GM06990 (cell line): ENCODE measurements around the gene PNMA6E.

ENCODE experiments used
- DNase-seq: peaks from one replicate; pipeline ENCODE4 v3.0.0-alpha.2; 2011; ENCODE audit not compliant: insufficient read length; ENCODE audit errors: extremely low read depth
- H3K27me3 ChIP-seq: replicated peaks from 2 replicates; pipeline ENCODE4 v1.6.0; 2011; ENCODE audit warnings: low read length; ENCODE audit not compliant: control insufficient read depth, insufficient read depth
- H3K36me3 ChIP-seq: 2 replicates; pipeline ENCODE4 v1.5.1; 2011; ENCODE audit warnings: low read length; ENCODE audit not compliant: control insufficient read depth, insufficient read depth
- H3K4me3 ChIP-seq: replicated peaks from 2 replicates; pipeline ENCODE4 v1.5.1; 2011; ENCODE audit warnings: low read depth, mild to moderate bottlenecking, control low read depth, low read length
- CTCF ChIP-seq: IDR thresholded peaks from 2 replicates; pipeline ENCODE4 v1.5.1; 2011; ENCODE audit warnings: low read length, control low read depth, mild to moderate bottlenecking, inconsistent platforms; ENCODE audit not compliant: insufficient read depth, poor library complexity, severe bottlenecking

Gene PNMA6E

DNA sequence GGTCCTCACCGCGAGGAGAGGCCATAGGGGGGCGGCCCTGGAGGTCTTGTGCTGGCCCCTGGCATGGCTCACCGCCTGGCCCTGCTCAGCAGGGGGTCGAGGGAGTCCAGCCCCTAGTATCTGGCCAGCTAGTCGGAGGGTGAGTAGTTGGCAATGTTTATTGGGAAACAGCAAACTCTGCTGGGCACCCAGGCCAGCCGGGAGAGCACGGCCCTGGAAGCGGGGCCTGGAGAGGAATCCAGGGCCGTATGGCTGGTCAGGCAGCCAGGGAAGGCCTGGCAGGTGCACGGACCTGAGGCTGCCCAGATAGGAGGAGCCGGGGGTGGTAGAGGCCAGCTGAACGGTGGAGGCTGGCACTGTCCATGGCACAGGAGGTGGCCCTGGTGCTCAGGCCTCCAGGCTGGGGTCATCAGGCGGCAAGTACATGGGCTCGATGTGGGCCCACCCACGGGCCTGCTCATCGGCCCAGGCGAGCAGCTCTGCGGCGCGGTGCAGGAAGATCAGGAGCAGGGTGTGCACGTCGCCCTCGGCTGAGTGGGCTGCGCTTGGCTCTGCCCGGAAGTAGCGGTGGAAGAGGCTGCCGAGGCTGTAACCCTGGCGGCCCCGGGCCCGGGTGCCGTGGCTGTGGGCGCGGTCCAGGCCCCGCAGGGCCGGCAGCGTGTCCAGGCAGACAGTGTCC lies 43.3 kb upstream of the PNMA6E start:
- no peak for DNase-seq
- no peak for TF ChIP-seq CTCF
- Histone ChIP-seq H3K4me3 (no peak overlapping the region), H3K27me3 (no peaks in the 10 kb centered on the region), H3K36me3 (no peaks in the 10 kb centered on the region)

DNA sequence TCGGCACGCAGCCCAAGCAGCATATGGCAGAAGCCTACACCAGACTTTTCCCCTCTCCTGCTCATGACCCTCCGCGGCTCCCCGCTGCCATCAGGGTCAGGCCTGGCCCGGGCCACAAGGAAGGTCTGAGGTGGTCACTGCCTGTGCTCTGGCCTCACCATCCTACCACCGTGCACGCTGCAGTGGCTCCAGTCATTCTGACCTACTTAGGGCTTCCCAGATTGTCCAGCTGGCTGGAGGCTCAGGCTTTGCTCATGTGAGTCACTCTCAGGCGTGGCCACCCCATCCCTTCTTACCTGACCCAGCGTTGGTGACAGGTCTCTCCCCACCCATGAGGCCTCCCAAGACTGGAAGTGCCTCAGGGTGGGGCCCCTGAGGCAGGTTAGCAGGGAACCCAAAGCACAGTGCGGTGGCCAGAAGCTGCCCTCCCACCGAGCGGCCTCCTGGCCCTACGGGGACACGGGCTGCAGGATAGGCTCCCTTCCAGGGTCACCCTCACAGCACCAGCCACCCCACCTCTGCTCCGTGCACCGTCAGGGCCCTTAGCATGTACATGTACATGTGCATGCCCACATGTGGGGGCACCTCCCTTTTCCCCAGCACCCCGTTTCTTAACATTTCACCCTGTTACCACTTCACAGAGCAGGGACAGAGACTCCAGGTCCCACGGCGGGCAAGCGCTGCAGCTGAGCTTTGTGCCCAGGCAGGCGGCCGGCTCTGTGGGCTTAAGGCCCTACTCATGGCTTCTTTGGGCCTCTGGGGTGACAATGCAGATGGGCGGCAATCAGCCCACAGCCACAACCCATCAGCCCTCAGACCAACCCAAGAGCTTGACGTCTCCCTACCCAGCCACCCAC lies 42.6 kb upstream of the PNMA6E start:
- no peaks in the 10 kb centered on the region for H3K27me3 ChIP-seq
- no peaks in the 10 kb centered on the region for H3K36me3 ChIP-seq
- no peak for DNase-seq
- H3K4me3 ChIP-seq = no peak overlapping the region
- TF ChIP-seq CTCF = no peak

DNA sequence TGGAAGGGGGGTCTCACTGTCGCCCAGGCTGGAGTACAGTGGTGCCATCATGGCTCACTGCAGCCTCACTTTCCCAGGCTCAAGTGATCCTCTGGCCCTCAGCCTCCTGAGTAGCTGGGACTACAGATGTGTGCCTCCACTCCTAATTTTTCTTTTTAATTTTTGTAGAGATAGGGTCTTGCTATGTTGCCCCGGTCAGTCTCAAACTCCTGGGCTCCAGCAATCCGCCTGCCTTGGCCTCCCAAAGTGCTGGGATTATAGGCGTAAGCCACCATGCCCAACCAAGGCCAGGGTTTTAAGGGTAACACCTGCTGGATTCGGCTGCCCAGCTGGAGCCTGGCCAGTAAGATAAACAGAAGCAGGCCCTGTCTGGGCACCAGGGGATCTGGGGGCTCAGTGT lies 41.3 kb upstream of the PNMA6E start:
- no peak for DNase-seq
- Histone ChIP-seq H3K36me3 (no peaks in the 10 kb centered on the region), H3K4me3 (no peak overlapping the region), H3K27me3 (no peaks in the 10 kb centered on the region)
- no peak for TF ChIP-seq CTCF

DNA sequence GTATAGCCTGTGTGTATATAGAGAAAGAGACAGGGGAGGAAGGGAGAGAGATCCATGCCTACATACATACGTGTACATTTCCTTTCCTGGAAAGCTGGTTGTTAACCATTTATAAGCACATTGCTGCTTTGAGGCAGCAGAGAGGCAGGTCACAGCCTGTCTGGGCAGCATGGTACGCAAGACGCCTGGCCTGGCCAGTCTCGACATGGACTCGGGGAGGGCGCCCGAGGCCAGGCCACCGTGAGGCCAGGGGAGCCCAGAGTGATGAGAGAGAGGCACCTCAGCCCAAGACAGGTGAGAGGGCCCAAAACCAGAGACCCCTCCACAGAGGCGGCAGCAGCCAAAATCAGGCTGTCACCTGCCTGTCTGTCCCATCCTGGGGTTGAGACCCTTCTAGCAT lies 40.8 kb upstream of the PNMA6E start:
- no peaks in the 10 kb centered on the region for H3K36me3 ChIP-seq
- H3K4me3 ChIP-seq = no peak overlapping the region
- TF ChIP-seq CTCF = no peak
- no peaks in the 10 kb centered on the region for H3K27me3 ChIP-seq
- no peak for DNase-seq

DNA sequence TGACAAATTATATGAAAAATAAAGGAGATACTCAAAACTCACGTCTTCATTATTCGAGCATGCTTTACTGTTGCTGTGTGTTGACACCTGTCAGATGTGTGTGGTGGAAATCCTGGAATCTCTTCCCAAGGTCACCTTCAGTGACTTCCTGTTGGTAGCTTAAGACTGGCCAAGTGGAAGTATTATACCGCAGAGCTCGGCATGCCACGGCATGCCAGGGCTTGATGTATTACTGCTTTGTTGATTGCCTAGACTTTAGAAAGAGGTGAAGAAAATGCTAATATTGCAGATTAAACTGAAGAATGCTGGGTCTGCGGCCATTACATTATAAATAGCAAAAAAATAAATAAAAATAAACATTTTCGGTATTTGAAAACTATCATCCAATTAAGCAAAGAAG lies 40.1 kb upstream of the PNMA6E start:
- DNase-seq = no peak
- Histone ChIP-seq H3K36me3 (no peaks in the 10 kb centered on the region), H3K27me3 (no peaks in the 10 kb centered on the region), H3K4me3 (no peak overlapping the region)
- TF ChIP-seq CTCF = no peak
